ENCODE measurements around the gene SEC16A.

- TF ChIP-seq POLR2AphosphoS5 (IDR thresholded peaks at IDR 0.05) (no peak), CTCF (IDR thresholded peaks at IDR 0.05) (no peak), POLR2A (IDR thresholded peaks at IDR 0.05) (no peak), EP300 (IDR thresholded peaks at IDR 0.05) (no peak)
These were observed 73.0 kb downstream of the SEC16A start for GRCh38 chr9:136409557-136410455.

All from suprapubic skin (tissue), 4 donors.